ENCODE measurements around the gene ARHGEF11. TPM values are rescaled to one million over a fixed set of nuclear protein-coding genes. Genes with fewer than 3 reads are reported as not detected.

Gene ARHGEF11
- total and polyA plus RNA-seq, 2 of the 4 experiments (the other 2 are of a cell fraction): 16.8 to 17.2 TPM

- no peak overlapping the region for H4K91ac ChIP-seq (ENCODE audit: insufficient read depth, low read depth, low read length)
- no TSS peak for BruUV-seq (replicated peaks)
- H2AFZ ChIP-seq (replicated peaks; ENCODE audit: low read length, poor library complexity): no peak overlapping the region
- H4K20me1 ChIP-seq (ENCODE audit: insufficient read depth, low read length): no peaks in the 10 kb centered on the region; the same call in 1 of the 2 replicates
- dilution Hi-C loops (cut with HindIII; ENCODE audit: low sequenced_read_pairs, unreplicated experiment) (no loop called here), in situ Hi-C loops (cut with MboI; ENCODE audit: low sequenced_read_pairs) (no loop called here), intact Hi-C loops (cut with micrococcal nuclease) (no loop called here)
- CTCF ChIA-PET: no interaction called here
- no peak overlapping the region for H3K56ac ChIP-seq (ENCODE audit: extremely low read depth, insufficient read depth, low read length)
- ATAC-seq (ENCODE audit: low read depth): no peak
- H2BK5ac ChIP-seq (ENCODE audit: low read depth, low read length, poor library complexity, severe bottlenecking): no peak overlapping the region
- H2AK9ac ChIP-seq (replicated peaks; ENCODE audit: low read depth, low read length, poor library complexity): no peak overlapping the region
- H3K18ac ChIP-seq (ENCODE audit: low read depth, low read length): no peak overlapping the region
- H3K9me1 ChIP-seq (ENCODE audit: insufficient read depth, low read length): no peaks in the 10 kb centered on the region; the same call in 1 of the 2 replicates
- 16% methylated on average over 2 of the region's 4 CpGs; no CpG with 5 or more reads in 1 of the 2 experiments for WGBS, 2 experiments (ENCODE audit: extremely low coverage in 2 of 2, insufficient read length in 1 of 2)
- no peak overlapping the region for H3K4me2 ChIP-seq (ENCODE audit: low read depth, low read length)
- no peaks in the 10 kb centered on the region for H3K9me3 ChIP-seq (ENCODE audit: control insufficient read depth, insufficient read depth, low read length)
- H4K5ac ChIP-seq (ENCODE audit: low read depth, low read length): no peak overlapping the region
- no peak for TF ChIP-seq MXI1 (IDR thresholded peaks at IDR 0.05; ENCODE audit: borderline replicate concordance, low read depth, low read length)
- H3K4ac ChIP-seq (ENCODE audit: low read depth, low read length): no peak overlapping the region
- H3K4me3 ChIP-seq (ENCODE audit: insufficient read depth, low read depth, low read length): no peak overlapping the region
- no peak overlapping the region for H3K14ac ChIP-seq (replicated peaks; ENCODE audit: low read depth, low read length)
- POLR2A ChIA-PET (ENCODE audit: unreplicated experiment): no interaction called here
- no peak overlapping the region for H4K8ac ChIP-seq (ENCODE audit: low read depth in 2 of 2, low read length in 2 of 2)
- peaks cover 14% of the 10 kb centered on the region for H3K27me3 ChIP-seq (ENCODE audit: control insufficient read depth, insufficient read depth, low read length)
- no peaks in the 10 kb centered on the region for H3K79me1 ChIP-seq (ENCODE audit: low read depth in 1 of 2, low read length in 2 of 2)
- H3K36me3 ChIP-seq (ENCODE audit: control insufficient read depth, insufficient read depth, low read length): peaks cover 1% of the 10 kb centered on the region; the same call in 1 of the 2 replicates
- H3K23ac ChIP-seq (ENCODE audit: low read depth, low read length): no peak overlapping the region
- no peak overlapping the region for H3K9ac ChIP-seq (ENCODE audit: low read depth, low read length)
- H3K4me1 ChIP-seq (ENCODE audit: control insufficient read depth, insufficient read depth, low read length): no peaks in the 10 kb centered on the region
- H2BK15ac ChIP-seq (ENCODE audit: low read depth, low read length): no peak overlapping the region
- no peak for DNase-seq
- no peak overlapping the region for H2BK20ac ChIP-seq (ENCODE audit: low read depth, low read length)
- H2AK5ac ChIP-seq (ENCODE audit: low read depth, low read length): no peak overlapping the region
- no peak overlapping the region for H3K27ac ChIP-seq (ENCODE audit: insufficient read depth, low read length)
- no peak overlapping the region for H2BK120ac ChIP-seq (ENCODE audit: low read depth, low read length)
Measured at GRCh38 chr1:156930483-156930882, 115.1 kb downstream of the ARHGEF11 start.

Data from IMR-90 (cell line).